ENCODE data around the gene MEGF11.

Gene MEGF11

GRCh38 chr15:66142285-66142684, 111.3 kb downstream of the MEGF11 start:
- no peak for DNase-seq (ENCODE audit: low read depth)

GRCh38 chr15:66139591-66140207, 113.9 kb downstream of the MEGF11 start:
- no peak for DNase-seq (ENCODE audit: low read depth)

- DNase-seq (ENCODE audit: low read depth): no peak
These were observed 114.5 kb downstream of the MEGF11 start for GRCh38 chr15:66138892-66139590.

- no peak for DNase-seq (ENCODE audit: low read depth)
These were observed 115.3 kb downstream of the MEGF11 start for GRCh38 chr15:66138096-66138783.

GRCh38 chr15:66136948-66137347, 116.6 kb downstream of the MEGF11 start:
- DNase-seq (ENCODE audit: low read depth): no peak

GRCh38 chr15:66135664-66136063, 117.9 kb downstream of the MEGF11 start:
- DNase-seq (ENCODE audit: low read depth): no peak

- no peak for DNase-seq (ENCODE audit: low read depth)
These were observed 119.3 kb downstream of the MEGF11 start for GRCh38 chr15:66134284-66134683.

GRCh38 chr15:66133247-66133885, 120.2 kb downstream of the MEGF11 start:
- DNase-seq (ENCODE audit: low read depth): no peak

GRCh38 chr15:66132251-66132816, 121.2 kb downstream of the MEGF11 start:
- DNase-seq (ENCODE audit: low read depth): no peak

GRCh38 chr15:66131831-66132230, 121.7 kb downstream of the MEGF11 start:
- no peak for DNase-seq (ENCODE audit: low read depth)

GRCh38 chr15:66131200-66131599, 122.3 kb downstream of the MEGF11 start:
- DNase-seq (ENCODE audit: low read depth): no peak

GRCh38 chr15:66130496-66131034, 123.0 kb downstream of the MEGF11 start:
- DNase-seq (ENCODE audit: low read depth): no peak

- DNase-seq (ENCODE audit: low read depth): no peak
These were observed 124.0 kb downstream of the MEGF11 start for GRCh38 chr15:66129586-66129985.

- DNase-seq (ENCODE audit: low read depth): no peak
These were observed 125.4 kb downstream of the MEGF11 start for GRCh38 chr15:66128116-66128680.

GRCh38 chr15:66126456-66126855, 127.1 kb downstream of the MEGF11 start:
- DNase-seq (ENCODE audit: low read depth): no peak

- no peak for DNase-seq (ENCODE audit: low read depth)
These were observed 127.5 kb downstream of the MEGF11 start for GRCh38 chr15:66126031-66126441.

- no peak for DNase-seq (ENCODE audit: low read depth)
These were observed 128.9 kb downstream of the MEGF11 start for GRCh38 chr15:66124651-66125050.

GRCh38 chr15:66123799-66124198, 129.8 kb downstream of the MEGF11 start:
- DNase-seq (ENCODE audit: low read depth): no peak

GRCh38 chr15:66120422-66120821, 133.1 kb downstream of the MEGF11 start:
- DNase-seq (ENCODE audit: low read depth): no peak

- no peak for DNase-seq (ENCODE audit: low read depth)
These were observed 135.7 kb downstream of the MEGF11 start for GRCh38 chr15:66117841-66118240.

- no peak for DNase-seq (ENCODE audit: low read depth)
These were observed 137.9 kb downstream of the MEGF11 start for GRCh38 chr15:66115568-66116206.
